Mucosa of descending colon (tissue), 3 donors: ENCODE data around the gene CANT1. TPM values are rescaled to one million over a fixed set of nuclear protein-coding genes. Genes with fewer than 3 reads are reported as not detected.

Experiments used
- ATAC-seq: fragments of 200-7000 bp; cut with Tn5 transposase; one replicate; pipeline ENCODE4 v1.9.1; 2020; ENCODE audit warnings: mild to moderate bottlenecking, moderate library complexity
- DNase-seq, 3 donors: peaks; one replicate each; pipeline ENCODE4 v3.0.0-alpha.2; 2020
- H3K36me3 ChIP-seq: fragments of 200-600 bp; one replicate; pipeline ENCODE4 v1.8.0; 2021; ENCODE audit warnings: low read depth, mild to moderate bottlenecking
- H3K4me1 ChIP-seq: fragments of 200-600 bp; one replicate; pipeline ENCODE4 v1.8.0; 2021; ENCODE audit warnings: low read depth, mild to moderate bottlenecking
- H3K4me3 ChIP-seq: fragments of 200-600 bp; one replicate; pipeline ENCODE4 v1.8.0; 2021; ENCODE audit warnings: mild to moderate bottlenecking
- H3K9me3 ChIP-seq: fragments of 200-600 bp; one replicate; pipeline ENCODE4 v1.8.0; 2021; ENCODE audit warnings: mild to moderate bottlenecking
- CTCF ChIP-seq: fragments of 200-600 bp; IDR thresholded peaks from one replicate; pipeline ENCODE4 v1.8.0; 2022; ENCODE audit warnings: antibody characterized with exemption, mild to moderate bottlenecking
- intact Hi-C, 2 donors: fragments of 100-400 bp; cut with DNase I in 1 of 2; cut with micrococcal nuclease in 1 of 2; formaldehyde crosslinking; loops; one replicate each; pipeline versions ENCODE4 v1.11.0 to v1.11.1; 2022; cut with DNase I, micrococcal nuclease
- long read RNA-seq, 2 donors: library from polyadenylated mRNA; unstranded; transcript quantifications; one replicate each; pipeline ENCODE4 v2.0.0, GENCODE V29; 2019 to 2021
- total RNA-seq, 3 donors: library from RNA; stranded (reverse); fragmentation: NEBNext Ultra II Directional in 2 of 3; extraction: Animal tissue kit (Norgen Biotek cat#: 25700) in 2 of 3; gene quantifications; one replicate each; pipeline versions ENCODE4 v1.2.1 to v1.2.4, GENCODE V29; 2021 to 2023
- donor health status: DM: no; HTN: no; CAD: no; lungs with moderate emphysema.
- donor health status: DM: no; HTN: no; CAD: no.
- donor health status: DM: no; HTN: yes; CAD: no.

The CANT1 gene
- 100 to 1,000 TPM; 159 to 376 (median 242) TPM for total RNA-seq
- long read RNA-seq, donor 1, transcript CANT1-201 (4 exons, 3,534 nt), result minor isoform, 8 of 90 reads
- long read RNA-seq, donor 1, transcript CANT1-202 (5 exons, 3,252 nt), result major isoform, 24 of 90 reads
- long read RNA-seq, donor 1, partial matches to known transcripts, result 11 of 90 reads
- long read RNA-seq, donor 1, other reads (novel, unspliced or antisense), result 42 of 90 reads
- long read RNA-seq, donor 2, partial matches to known transcripts, result 4 of 16 reads
- long read RNA-seq, donor 2, other reads (novel, unspliced or antisense), result 8 of 16 reads

DNA sequence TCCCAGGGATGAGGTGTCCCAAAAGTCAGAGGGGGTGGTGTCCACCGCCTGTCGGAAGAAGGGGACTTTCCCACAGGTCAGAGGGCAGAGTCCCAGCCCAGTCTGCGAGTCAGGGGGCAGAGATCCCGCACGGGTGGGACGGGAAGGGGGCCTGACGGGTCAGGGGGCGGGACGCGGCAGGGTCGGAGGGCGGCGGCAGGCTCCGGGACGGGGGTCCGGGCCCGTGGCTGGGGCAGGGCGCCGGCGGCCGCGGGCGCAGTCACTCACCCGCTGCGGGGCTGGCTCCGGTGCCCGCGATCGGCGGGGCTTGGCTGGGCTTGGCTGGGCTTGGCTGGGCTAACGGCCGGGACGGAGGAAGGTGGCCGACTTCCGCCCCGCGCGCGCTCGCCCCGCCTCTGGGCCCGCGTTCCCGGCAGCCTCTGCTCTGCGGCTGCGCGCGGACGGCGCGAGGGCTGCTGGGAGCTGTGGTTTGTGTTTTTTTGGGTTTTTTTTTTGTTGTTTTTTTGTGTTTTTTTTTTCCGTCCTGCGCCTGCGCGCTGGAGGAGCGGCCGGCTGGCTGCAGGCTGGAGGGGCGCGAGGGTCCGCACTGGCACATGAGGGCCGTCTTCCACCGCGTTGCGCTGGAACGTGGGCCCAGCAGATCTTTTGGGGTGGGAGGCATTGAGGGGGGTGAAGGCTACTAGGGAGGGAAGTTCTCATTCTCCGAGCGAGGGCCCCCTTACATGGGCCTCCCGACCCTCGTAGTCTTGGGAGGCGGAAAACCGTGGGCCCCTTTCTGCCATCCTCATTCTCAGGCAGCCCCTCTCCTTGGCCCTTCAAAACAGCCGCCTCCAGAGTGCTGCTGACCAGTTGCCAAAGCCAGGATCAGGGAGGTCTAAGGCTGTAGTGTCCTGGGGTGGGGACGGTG, at the start of gene CANT1:
Gene CANT1 (minus strand): TSS at position 368 of the 907 bp plus-strand sequence. CDS start 12,142 bp downstream, outside the sequence.
- no peaks in the 10 kb centered on the region for H3K9me3 ChIP-seq
- peak; percentile 85 to 91 (median 91) for DNase-seq
- ATAC-seq, result peak; percentile 73
- TF ChIP-seq CTCF, result no peak
- intact Hi-C loops, result no loop called here
- no peaks in the 10 kb centered on the region for H3K36me3 ChIP-seq
- peak within 1 kb of the TSS; percentile 92 for H3K4me3 ChIP-seq
- H3K4me1 ChIP-seq, result peaks cover 35% of the 10 kb centered on the region

DNA sequence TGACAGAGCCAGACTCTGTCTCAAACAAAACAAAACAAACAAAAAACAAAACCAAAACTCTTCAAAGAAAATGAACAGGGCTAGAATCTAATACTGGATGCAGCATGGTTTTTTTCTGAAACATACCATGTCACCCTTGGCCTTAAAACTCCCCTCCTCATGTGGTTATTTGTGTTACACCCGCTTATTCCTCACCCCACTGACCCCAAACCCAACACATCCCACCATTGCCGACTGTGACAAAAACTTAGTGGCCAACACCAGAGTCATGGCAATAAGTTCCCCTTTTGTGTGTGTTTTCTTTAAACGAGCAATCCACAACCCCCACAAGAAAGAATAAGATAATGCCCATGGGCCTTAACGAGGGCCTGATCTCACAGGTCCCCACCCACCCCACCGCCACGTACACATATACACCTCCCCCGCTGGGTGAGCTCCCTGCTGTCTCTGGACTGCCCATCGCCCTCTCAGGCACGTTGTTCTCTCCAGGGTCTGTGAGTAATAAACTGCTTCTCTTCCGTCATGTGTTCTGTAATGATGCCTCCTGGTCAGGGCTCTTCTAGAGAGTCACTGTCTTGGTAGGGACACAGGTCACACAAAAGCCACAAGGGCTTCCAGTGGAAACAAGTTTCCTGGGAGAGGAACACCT, 48.3 kb upstream of the CANT1 start:
- DNase-seq (no peak), ATAC-seq (no peak)
- no peak for TF ChIP-seq CTCF
- Histone ChIP-seq H3K4me3 (no peak overlapping the region), H3K9me3 (peaks cover 4% of the 10 kb centered on the region), H3K4me1 (no peaks in the 10 kb centered on the region), H3K36me3 (no peaks in the 10 kb centered on the region)
- intact Hi-C loops, result no loop called here

DNA sequence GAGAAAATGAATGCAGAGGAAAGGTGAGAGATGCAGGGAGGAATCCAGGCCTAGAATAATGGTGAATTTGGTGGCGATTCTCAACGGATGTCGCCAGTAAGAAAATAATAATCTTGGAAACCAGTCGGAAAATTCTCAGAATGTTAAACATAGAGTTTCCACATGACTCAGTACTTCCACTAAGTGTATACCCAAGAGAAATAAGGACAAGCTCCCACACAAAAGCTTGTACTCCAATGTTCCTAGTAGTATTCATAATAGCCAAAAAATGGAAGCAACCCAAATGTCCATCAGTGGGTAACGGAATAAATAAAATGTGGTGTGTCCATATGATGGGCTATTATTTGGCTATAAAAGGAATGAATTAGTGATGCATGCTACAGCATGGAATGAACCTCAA, 45.6 kb upstream of the CANT1 start:
- no peak for TF ChIP-seq CTCF
- intact Hi-C loops, result no loop called here
- Histone ChIP-seq H3K4me3 (no peak overlapping the region), H3K9me3 (peaks cover 4% of the 10 kb centered on the region), H3K4me1 (no peaks in the 10 kb centered on the region), H3K36me3 (no peaks in the 10 kb centered on the region)
- ATAC-seq, result no peak
- DNase-seq, result no peak

DNA sequence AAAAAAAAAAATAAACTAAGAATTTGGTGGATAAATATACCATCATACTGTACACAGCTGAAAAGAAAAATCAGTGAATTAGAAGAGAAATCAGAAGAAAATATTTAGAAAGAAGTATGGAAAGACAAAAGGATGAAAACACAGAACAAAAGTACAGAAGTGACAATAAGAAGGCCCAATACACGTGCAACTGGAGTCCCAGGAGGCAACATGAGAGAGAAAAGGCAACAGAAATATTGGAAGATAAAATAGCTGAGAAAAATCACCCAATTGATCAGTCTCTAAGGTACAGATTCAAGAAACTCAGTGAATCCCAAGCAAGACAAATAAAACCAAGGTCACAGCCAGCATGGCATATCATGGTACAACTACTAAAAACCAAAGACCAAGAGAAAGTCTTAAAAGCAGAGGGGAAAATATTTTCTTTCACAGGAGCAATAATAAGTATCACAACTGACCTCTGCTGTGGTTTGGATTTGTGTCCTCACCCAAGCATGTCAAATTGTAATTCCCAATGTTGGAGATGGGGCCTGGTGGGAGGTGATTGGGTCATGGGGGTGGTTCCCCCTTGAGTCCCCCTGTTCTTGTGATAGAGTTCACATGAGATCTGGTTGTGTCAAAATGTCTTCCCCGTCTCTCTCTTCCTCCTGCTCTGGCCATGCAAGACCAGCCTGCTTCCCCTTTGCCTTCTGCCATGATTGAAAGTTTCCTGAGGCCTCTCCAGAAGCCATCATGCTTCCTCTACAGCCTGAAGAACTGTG, 44.8 kb upstream of the CANT1 start:
- no peaks in the 10 kb centered on the region for H3K4me1 ChIP-seq
- DNase-seq, result no peak

More for the DNA sequence above, 44.8 kb upstream of the CANT1 start:
- Histone ChIP-seq H3K36me3 (no peaks in the 10 kb centered on the region), H3K9me3 (peaks cover 4% of the 10 kb centered on the region), H3K4me3 (no peak overlapping the region)
- no peak for TF ChIP-seq CTCF
- intact Hi-C loops, result no loop called here
- no peak for ATAC-seq
